AG04450 (cell line): Measurements from ENCODE around the gene DCBLD1. TPM values are rescaled to one million over a fixed set of nuclear protein-coding genes. Genes with fewer than 3 reads are reported as not detected.

Experiments used
- CTCF ChIA-PET: fragments of 300-600, 350-600 bp; formaldehyde crosslinking; extraction: SDS; loops from one replicate; lab custom pipeline; 2022; ENCODE audit warnings: antibody characterized with exemption, inconsistent platforms; lab: Charles Lee
- POLR2A ChIA-PET: fragments of 350-600 bp; formaldehyde crosslinking; extraction: SDS; loops from one replicate; lab custom pipeline; 2021; ENCODE audit warnings: antibody characterized with exemption, inconsistent platforms; lab: Yijun Ruan, JAX
- DNase-seq: peaks from one replicate; pipeline ENCODE4 v3.0.0-alpha.2; 2011; ENCODE audit warnings: low read depth, low spot score
- H3K27ac ChIP-seq: one replicate; pipeline ENCODE4 v1.5.1; 2012; ENCODE audit warnings: low read depth, low read length, control low read depth
- H3K27me3 ChIP-seq: one replicate; pipeline ENCODE4 v1.6.0; 2012; ENCODE audit warnings: low read length; ENCODE audit not compliant: control insufficient read depth, insufficient read depth
- H3K4me3 ChIP-seq: 2 replicates; pipeline ENCODE4 v1.5.1; 2011; ENCODE audit warnings: mild to moderate bottlenecking, low read depth, low read length, control low read depth
- H3K9me3 ChIP-seq: 2 replicates; pipeline ENCODE4 v1.5.1; 2012; ENCODE audit warnings: low read length; ENCODE audit not compliant: control insufficient read depth, insufficient read depth
- polyA plus RNA-seq: library from polyadenylated mRNA; depleted of rRNA; stranded (reverse); fragments of >200 nt; gene quantifications from 2 replicates; pipeline ENCODE4 v1.2.3, GENCODE V29; 2011
- TF ChIP-seq, protein P1 (sequence below): IDR thresholded peaks from 2 replicates; pipeline ENCODE4 v1.5.1; 2011; ENCODE audit warnings: low read depth, low read length, control low read depth, inconsistent platforms

DCBLD1 gene
- polyA plus RNA-seq, 1 experiment: 19.0 TPM

DNA sequence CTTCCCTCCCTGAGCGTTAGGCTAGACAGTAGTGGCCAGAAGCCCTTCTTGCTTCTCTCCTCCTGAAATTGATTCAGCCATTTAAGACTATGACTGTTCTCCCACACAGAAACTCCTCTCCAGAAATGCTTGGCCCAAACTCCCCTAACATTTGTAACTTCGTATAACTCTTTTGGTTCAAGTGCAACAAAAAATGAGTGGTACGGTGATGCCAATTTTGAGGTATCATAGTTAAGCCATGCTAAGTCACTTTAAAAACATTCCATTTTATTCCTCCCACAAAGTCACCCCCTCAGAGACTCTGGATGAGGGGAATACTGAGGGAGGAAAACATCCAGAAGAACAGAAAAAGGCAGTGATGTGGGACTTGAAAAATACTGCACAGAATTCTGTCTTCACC, 35.6 kb upstream of the DCBLD1 start:
- Histone ChIP-seq H3K4me3 (no peak overlapping the region), H3K27me3 (no peaks in the 10 kb centered on the region), H3K27ac (no peak overlapping the region), H3K9me3 (no peaks in the 10 kb centered on the region)
- POLR2A ChIA-PET: no interaction called here
- TF ChIP-seq, protein P1, sequence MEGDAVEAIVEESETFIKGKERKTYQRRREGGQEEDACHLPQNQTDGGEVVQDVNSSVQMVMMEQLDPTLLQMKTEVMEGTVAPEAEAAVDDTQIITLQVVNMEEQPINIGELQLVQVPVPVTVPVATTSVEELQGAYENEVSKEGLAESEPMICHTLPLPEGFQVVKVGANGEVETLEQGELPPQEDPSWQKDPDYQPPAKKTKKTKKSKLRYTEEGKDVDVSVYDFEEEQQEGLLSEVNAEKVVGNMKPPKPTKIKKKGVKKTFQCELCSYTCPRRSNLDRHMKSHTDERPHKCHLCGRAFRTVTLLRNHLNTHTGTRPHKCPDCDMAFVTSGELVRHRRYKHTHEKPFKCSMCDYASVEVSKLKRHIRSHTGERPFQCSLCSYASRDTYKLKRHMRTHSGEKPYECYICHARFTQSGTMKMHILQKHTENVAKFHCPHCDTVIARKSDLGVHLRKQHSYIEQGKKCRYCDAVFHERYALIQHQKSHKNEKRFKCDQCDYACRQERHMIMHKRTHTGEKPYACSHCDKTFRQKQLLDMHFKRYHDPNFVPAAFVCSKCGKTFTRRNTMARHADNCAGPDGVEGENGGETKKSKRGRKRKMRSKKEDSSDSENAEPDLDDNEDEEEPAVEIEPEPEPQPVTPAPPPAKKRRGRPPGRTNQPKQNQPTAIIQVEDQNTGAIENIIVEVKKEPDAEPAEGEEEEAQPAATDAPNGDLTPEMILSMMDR: no peak
- CTCF ChIA-PET: interaction anchor here (0.5 to 1.1 kb wide), 3 partner anchors 47 to 109 kb away, joined by 3 to 9 read pairs (median 3); no protein-coding TSS in a partner anchor
- DNase-seq: no peak

DNA sequence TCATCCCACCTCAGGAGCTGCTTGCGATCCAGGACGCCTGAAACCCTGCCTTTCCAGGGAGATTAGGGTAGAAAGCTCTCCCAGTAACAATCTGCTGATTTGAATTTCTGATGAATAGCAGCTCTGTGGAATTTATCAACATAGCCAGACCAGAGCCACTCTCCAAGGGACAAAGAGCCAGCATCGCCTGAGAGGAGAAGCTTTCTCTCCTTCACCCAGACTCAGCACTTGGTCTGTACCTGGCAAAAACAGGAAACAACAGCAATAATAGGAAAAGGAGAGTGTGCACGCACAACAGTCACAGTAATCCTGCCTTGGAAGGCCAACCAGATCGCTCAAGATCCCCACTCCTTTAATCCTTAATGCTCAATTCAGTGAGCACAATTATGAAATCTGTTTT, 34.5 kb upstream of the DCBLD1 start:
- H3K27ac ChIP-seq: no peak overlapping the region
- H3K27me3 ChIP-seq: no peaks in the 10 kb centered on the region
- H3K9me3 ChIP-seq: no peaks in the 10 kb centered on the region
- ChIA-PET POLR2A (interaction anchor here (2.4 kb wide), 1 partner anchor 154 kb away, joined by 18 read pairs; the partner anchor contains the start of gene GOPC), CTCF (interaction anchor here (0.5 to 5.8 kb wide), 9 partner anchors 14 to 156 kb away, joined by 3 to 197 read pairs (median 5); no protein-coding TSS in a partner anchor)
- H3K4me3 ChIP-seq: no peak overlapping the region
- no peak for DNase-seq
- TF ChIP-seq, protein P1: no peak

DNA sequence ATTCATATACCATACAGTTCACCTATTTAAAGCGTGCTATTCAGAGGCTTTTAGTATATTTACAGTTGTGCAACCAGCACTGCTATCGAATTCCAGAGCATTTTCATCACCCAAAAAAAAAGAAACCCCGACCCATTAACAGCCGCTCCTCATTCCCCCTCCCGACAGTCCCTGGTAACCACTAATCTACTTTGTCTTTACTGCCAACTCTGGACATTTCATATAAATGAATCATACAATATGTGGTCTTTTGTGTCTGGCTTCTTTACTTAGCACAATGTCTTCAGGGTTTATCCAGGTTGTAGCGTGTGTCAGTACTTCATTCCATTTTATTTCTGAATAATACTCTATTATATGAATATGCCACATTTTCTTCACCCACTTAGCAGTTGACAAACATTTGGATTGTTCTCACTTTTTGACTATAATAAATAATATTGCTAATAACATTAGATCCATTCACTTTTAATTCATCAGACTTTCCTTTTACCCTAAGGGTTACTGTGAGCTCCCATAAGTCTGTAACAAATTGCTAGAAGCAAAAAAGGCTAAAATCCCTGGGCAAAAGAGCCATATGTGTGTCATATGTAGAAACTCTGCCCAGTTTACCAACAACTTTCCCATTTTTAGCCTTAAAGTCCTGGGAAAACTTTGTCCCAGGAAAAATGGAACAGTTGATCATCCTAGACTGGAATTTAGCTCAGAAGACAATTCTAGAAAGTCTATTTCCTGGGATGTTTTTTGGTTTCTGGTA, 33.6 kb upstream of the DCBLD1 start:
- DNase-seq: peak; percentile 74
- POLR2A ChIA-PET: interaction anchor here (1.1 to 2.4 kb wide), 2 partner anchors 34 to 153 kb away, joined by 3 to 18 read pairs; partner anchors contain the start of gene GOPC
- no peaks in the 10 kb centered on the region for H3K9me3 ChIP-seq
- CTCF ChIA-PET: interaction anchor here (0.6 to 5.8 kb wide), 47 partner anchors 8 to 1263 kb away, joined by 3 to 197 read pairs (median 6); partner anchors contain the start of genes GOPC and ROS1
- H3K27ac ChIP-seq: no peak overlapping the region
- H3K4me3 ChIP-seq: no peak overlapping the region
- TF ChIP-seq, protein P1: no peak
- H3K27me3 ChIP-seq: no peaks in the 10 kb centered on the region

DNA sequence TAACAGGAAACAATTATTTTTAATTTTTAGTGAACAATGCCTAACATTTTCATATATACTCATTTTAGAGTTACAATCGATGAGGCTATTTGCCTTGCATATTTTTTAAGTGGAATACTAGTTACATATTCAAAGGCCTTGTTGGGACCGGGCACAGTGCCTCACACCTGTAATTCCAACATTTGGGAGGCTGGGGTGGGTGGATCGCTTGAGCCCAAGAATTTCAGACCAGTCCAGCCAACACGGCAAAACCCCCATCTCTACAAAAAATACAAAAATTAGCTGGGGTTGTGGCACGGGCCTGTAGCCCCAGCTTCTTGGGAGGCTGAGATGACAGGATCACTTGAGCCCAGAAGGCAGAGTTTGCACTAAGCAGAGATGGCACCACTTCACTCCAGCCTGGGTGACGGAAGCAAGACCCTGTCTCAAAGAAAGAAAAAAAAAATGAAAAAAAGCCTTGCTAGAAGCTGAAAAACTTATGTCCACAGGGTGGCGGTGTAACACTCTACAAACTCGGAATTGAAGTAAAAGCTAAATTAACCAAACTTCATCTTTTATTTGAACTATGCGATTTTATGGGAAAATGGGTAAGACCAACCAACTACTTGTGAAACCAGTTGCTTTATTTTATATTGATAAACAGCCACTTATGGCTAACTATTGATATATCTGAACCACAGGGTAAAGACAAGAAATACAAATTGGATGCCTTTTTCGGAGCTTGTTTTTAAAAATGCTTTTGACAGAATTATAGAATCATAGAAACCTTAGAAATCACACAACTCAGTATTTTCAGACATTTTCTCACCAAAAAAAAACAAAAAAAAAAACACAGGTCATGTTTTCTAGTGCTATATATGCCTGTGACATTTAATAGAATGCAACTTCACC, 32.7 kb upstream of the DCBLD1 start:
- ChIA-PET CTCF (interaction anchor here (0.6 to 5.8 kb wide), 64 partner anchors 8 to 1262 kb away, joined by 3 to 197 read pairs (median 5); partner anchors contain the start of genes GOPC and ROS1), POLR2A (interaction anchor here (0.7 to 2.4 kb wide), 5 partner anchors 32 to 152 kb away, joined by 3 to 18 read pairs (median 5); partner anchors contain the start of genes DCBLD1 and GOPC)
- TF ChIP-seq, protein P1: peak; percentile 68
- DNase-seq: peak; percentile 63
- no peak overlapping the region for H3K27ac ChIP-seq
- no peak overlapping the region for H3K4me3 ChIP-seq
- no peaks in the 10 kb centered on the region for H3K27me3 ChIP-seq
- H3K9me3 ChIP-seq: no peaks in the 10 kb centered on the region
